Measurements from ENCODE around the gene DLG4. TPM values are rescaled to one million over a fixed set of nuclear protein-coding genes. Genes with fewer than 3 reads are reported as not detected.
"Not testable (repeated sequence)": the region's sequence is repeated elsewhere in the genome, so short reads cannot be mapped to it uniquely, and the experiment has no call there.

The DLG4 gene
- total RNA-seq, 2 donors from 2014 or later, result 16.2 to 16.7 TPM

DNA sequence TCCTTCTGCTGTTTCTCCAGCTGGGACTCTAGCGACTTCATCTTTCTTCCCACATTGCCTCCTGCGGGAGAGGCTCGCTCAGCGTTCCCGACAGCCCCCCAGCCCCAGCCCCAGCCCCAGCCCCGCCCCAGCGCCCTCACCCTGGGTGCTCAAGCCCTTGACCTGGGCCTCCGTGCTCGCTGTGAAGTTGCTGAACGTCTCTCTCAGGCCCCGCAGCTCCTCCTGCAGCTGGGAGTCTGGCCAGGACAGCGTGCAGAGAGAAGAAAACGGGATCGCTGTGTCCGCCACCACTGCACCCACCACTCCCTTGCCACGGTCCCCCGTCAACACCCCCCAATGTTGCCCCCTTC is 42.8 kb downstream of the DLG4 start:
- no peak overlapping the region for H3K27ac Mint-ChIP-seq

DNA sequence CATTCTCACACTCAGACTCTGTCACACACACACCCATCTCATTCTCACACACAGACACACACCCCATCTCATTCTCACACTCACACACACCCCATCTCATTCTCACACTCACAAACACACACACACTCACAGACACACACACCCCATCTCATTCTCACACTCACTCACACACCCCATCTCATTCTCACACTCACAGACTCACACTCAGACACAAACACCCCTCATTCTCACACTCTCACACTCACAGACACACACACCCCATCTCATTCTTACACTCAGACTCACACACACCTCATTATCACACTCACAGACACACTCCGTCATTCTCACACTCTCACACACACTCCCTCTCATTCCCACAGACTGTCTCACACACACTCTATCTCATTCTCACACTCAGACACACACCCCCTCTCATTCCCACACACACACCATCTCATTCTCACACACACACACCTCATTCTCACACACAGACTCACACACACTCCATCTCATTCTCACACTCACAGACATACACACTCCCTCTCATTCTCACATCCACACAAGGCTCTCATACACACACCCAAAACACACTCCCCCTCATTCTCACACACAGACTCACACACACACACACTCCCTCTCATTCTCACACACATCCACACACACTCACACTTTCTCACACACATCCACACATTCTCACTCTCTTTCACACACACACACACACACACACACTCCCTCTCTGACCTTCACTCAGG is 43.4 kb downstream of the DLG4 start:
- no peaks in the 10 kb centered on the region for H3K9me3 Mint-ChIP-seq
- no peak overlapping the region for H3K4me3 Mint-ChIP-seq
- no peak overlapping the region for H3K27ac Mint-ChIP-seq
- ATAC-seq (replicated peaks in 1 of 2) (no peak), DNase-seq (no peak)
- peaks cover 11% of the 10 kb centered on the region for H3K27me3 Mint-ChIP-seq (ENCODE audit: low read depth)
- peaks cover 12% of the 10 kb centered on the region for H3K4me1 Mint-ChIP-seq (ENCODE audit: low read depth)
- no peaks in the 10 kb centered on the region for H3K36me3 Mint-ChIP-seq (ENCODE audit: insufficient read depth in 2 of 2)

More for the DNA sequence above, 42.8 kb downstream of the DLG4 start:
- ATAC-seq (replicated peaks in 1 of 2), result no peak
- no peak for DNase-seq
- peaks cover 11% of the 10 kb centered on the region for H3K27me3 Mint-ChIP-seq (ENCODE audit: low read depth)
- no peaks in the 10 kb centered on the region for H3K36me3 Mint-ChIP-seq (ENCODE audit: insufficient read depth in 2 of 2)
- no peaks in the 10 kb centered on the region for H3K9me3 Mint-ChIP-seq
- no peak overlapping the region for H3K4me3 Mint-ChIP-seq
- H3K4me1 Mint-ChIP-seq (ENCODE audit: low read depth), result peaks cover 12% of the 10 kb centered on the region

DNA sequence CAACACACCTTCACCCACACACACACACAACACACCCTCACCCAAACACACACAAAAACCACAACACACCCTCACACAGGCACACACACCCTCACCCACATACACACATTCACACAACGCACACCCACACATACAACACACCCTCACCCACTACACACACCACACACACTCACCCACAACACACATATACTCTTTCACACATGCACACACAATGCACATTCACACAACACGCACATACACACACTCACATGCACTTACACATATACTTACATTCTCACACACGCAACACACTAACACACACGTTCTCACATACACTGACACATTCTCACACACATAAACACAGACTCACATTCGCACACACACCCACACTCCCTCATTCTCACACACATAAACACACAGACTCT is 44.3 kb downstream of the DLG4 start:
- ATAC-seq (replicated peaks in 1 of 2), result no peak
- no peak for DNase-seq
- Mint-ChIP-seq H3K27me3 (ENCODE audit: low read depth) (peaks cover 11% of the 10 kb centered on the region), H3K4me1 (ENCODE audit: low read depth) (peaks cover 12% of the 10 kb centered on the region), H3K9me3 (no peaks in the 10 kb centered on the region), H3K4me3 (no peak overlapping the region), H3K27ac (no peak overlapping the region), H3K36me3 (ENCODE audit: insufficient read depth in 2 of 2) (no peaks in the 10 kb centered on the region)

DNA sequence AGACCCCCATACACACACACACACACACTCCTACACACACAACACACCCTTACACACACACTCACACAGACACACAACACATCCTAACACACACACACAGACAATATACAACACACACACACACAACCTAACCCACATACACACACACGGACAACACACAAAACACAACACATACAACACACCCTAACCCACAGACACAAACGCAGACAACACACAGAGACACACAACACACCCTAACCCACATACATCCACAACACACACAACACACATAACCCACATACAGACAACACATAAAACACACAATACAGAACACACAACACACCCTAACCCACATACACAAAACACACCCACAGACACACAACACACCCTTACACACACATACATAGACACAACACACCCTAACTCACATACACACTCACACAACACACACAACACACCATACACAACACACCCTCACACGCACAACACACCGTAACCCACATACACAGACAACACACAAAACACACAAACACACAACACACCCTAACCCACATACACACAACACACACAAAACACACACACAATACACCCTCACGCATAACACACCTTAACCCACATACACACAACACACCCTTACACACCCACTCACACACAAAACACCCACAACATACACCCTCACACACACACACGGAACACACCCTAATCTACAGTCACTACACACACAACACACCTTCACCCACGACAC is 44.9 kb downstream of the DLG4 start:
- H3K9me3 Mint-ChIP-seq, result no peaks in the 10 kb centered on the region
- ATAC-seq (replicated peaks in 1 of 2), result no peak
- no peak overlapping the region for H3K27ac Mint-ChIP-seq

DNA sequence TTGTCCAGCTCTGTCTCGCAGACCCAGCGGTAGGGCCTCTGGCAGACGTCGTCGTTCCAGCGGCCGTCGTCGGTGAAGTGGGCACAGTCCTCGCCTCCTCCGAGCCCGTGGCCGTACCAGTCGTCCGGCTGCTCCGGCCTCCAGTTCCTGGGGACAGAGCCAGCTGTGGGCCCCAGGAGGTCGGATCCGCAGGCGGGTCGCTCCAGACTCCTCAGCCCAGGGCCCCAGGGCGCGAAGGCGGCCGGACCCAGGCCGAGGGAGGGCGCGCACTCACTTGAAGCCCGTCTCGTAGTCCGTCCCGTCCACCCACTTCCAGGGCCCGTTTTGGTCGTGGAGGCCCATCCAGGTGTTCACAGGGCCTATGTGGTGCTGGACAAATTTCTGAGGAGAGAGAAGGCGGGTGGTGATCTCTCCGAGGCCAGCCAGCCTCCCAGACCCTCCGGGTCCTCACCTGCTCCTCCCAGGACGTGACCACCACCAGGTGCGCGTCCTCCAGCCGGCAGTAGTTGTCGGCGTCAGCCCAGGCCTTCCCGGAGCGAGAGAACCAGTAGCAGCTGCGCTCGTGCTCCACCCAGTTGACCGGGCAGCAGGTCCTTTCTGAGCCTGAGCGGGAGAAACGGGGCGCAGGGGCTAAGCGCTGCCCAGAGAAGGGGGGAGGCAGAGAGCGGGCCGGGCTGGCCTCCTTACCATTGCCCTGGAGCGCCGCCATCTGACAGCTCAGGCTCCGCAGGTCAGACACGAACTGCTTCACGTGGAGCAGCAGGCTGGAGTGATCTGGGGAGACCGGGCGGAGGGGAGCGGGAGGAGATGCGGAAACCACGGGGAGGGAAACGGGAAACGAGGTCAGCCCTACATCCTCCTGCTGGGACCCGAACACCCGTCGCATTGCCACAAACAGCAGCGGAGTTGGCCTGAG is 45.7 kb downstream of the DLG4 start:
- peak; percentile 35 to 62 for DNase-seq
- no peak overlapping the region for H3K4me3 Mint-ChIP-seq
- no peaks in the 10 kb centered on the region for H3K36me3 Mint-ChIP-seq (ENCODE audit: insufficient read depth in 2 of 2)
- peaks cover 12% of the 10 kb centered on the region for H3K4me1 Mint-ChIP-seq (ENCODE audit: low read depth)
- H3K27me3 Mint-ChIP-seq (ENCODE audit: low read depth), result peaks cover 11% of the 10 kb centered on the region
- no peak overlapping the region for H3K27ac Mint-ChIP-seq
- peak; percentile 45 to 59 for ATAC-seq (replicated peaks in 1 of 2)
- peaks cover 0 to 4% of the 10 kb centered on the region in 2 donors for H3K9me3 Mint-ChIP-seq

More for the DNA sequence above, 44.9 kb downstream of the DLG4 start:
- H3K4me3 Mint-ChIP-seq, result no peak overlapping the region
- H3K27me3 Mint-ChIP-seq (ENCODE audit: low read depth), result peaks cover 11% of the 10 kb centered on the region
- DNase-seq, result no peak
- peaks cover 12% of the 10 kb centered on the region for H3K4me1 Mint-ChIP-seq (ENCODE audit: low read depth)
- no peaks in the 10 kb centered on the region for H3K36me3 Mint-ChIP-seq (ENCODE audit: insufficient read depth in 2 of 2)

DNA sequence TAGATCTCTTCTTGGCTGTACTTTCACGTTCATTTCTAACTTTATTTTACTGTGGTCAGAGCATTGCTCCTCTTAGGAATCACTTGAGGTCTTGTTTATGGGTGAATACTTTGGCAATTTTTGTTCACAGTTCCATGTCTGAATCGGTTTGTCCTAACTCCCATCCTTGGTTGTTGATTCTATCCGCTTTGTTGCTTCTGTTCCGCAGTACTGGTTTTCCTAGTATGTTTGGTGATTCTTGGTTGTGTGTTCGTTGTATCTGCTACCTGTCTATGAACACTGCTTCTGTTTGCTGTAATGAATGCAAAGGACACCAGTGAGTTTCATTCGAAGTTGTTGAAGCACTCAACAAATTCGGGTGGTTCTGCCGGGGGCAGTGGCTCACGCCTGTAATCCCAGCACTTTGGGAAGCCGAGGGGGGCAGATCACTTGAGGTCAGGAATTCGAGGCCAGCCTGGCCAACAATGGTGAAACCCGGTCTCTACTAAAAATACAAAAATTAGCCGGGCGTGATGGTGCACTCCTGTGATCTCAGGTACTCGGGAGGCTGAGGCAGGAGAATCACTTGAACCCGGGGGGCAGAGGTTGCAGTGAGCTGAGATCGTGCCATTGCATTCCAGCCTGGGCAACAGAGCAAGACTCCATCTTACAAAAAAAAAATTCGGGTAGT is 47.0 kb downstream of the DLG4 start:
- not testable (repeated sequence) for H3K27ac Mint-ChIP-seq; ATAC-seq (replicated peaks in 1 of 2); H3K36me3 Mint-ChIP-seq (ENCODE audit: insufficient read depth in 2 of 2)

DNA sequence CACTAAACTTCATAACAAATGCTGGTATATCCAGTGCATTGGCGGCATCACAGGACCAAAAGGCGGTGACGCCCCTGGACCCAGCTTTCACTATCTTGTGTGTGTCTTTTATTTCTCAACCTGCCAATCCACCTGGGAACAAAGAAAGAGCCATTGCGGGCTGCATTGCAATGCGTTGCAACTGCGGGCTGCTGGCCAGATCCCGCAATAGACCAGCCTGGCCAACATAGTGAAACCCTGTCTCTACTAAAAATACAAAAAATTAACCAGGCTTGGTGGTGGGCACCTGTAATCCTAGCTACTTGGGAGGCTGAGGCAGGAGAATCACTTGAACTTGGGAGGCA is 50.1 kb downstream of the DLG4 start:
- not testable (repeated sequence) for H3K4me1 Mint-ChIP-seq (ENCODE audit: low read depth); H3K27me3 Mint-ChIP-seq (ENCODE audit: low read depth)

More for the DNA sequence above, 47.0 kb downstream of the DLG4 start:
- not testable (repeated sequence) for H3K4me3 Mint-ChIP-seq; DNase-seq; H3K9me3 Mint-ChIP-seq; H3K27me3 Mint-ChIP-seq (ENCODE audit: low read depth); H3K4me1 Mint-ChIP-seq (ENCODE audit: low read depth)

DNA sequence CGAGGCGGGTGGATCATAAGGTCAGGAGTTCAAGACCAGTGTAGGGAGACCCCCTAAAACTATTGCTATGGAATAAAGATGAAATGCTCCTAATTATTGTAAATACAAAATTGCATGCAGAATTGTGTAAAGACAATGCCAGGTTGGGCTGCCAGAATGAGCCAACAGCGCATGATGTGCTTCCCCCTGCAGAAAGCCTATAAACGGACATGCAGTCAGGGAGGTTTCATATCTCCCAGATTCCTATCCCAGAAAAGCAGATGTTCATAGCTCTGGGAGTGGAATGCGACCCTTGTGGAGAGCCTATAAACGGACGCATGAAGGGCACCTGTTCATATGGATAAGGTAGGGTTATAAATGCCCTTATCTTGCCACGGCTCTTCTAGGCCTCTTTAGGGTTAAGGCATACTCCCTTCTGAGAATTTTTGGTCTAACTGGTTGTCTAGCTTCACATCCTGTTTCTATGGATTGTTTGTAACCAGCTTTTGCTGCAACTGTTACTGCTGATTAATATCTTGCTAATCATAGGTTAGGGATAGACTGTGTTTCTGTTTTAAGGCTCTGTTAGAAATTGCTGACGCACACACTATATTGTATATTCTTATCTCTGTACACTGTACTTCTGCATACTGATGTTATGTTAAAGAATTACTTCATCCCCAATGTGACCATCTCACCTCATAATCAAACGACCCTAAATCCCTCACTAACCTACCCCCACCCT is 50.6 kb downstream of the DLG4 start:
- ATAC-seq (replicated peaks in 1 of 2); H3K9me3 Mint-ChIP-seq; H3K4me1 Mint-ChIP-seq (ENCODE audit: low read depth); DNase-seq; H3K27me3 Mint-ChIP-seq (ENCODE audit: low read depth); H3K27ac Mint-ChIP-seq; H3K36me3 Mint-ChIP-seq (ENCODE audit: insufficient read depth in 2 of 2); H3K4me3 Mint-ChIP-seq: not testable (repeated sequence)

More for the DNA sequence above, 50.1 kb downstream of the DLG4 start:
- H3K4me3 Mint-ChIP-seq; H3K9me3 Mint-ChIP-seq; H3K27ac Mint-ChIP-seq; H3K36me3 Mint-ChIP-seq (ENCODE audit: insufficient read depth in 2 of 2); DNase-seq; ATAC-seq (replicated peaks in 1 of 2): not testable (repeated sequence)

DNA sequence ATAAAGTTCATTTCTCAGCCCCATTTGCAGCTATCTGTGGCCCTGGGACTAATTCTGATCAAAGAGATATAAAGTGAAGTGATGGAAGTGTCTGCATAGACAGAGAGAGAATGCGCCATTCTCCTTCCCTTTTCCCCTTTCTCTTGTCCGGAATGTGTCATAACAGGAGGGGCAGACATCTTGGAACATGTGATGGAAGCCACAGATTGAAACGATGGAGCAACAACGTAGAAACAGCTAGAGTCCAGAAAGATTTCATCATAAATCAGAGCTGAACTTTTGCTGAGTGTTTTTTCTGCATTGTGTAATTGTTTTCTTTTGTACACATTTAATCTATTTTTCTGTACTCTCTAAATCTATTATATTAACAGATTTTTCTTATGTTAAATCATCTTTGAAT is 51.8 kb downstream of the DLG4 start:
- Mint-ChIP-seq H3K9me3 (peaks cover 0 to 4% of the 10 kb centered on the region in 2 donors), H3K4me1 (ENCODE audit: low read depth) (no peaks in the 10 kb centered on the region), H3K27ac (no peak overlapping the region), H3K27me3 (ENCODE audit: low read depth) (no peaks in the 10 kb centered on the region), H3K36me3 (ENCODE audit: insufficient read depth in 2 of 2) (no peaks in the 10 kb centered on the region), H3K4me3 (no peak overlapping the region)
- ATAC-seq (replicated peaks in 1 of 2) (no peak), DNase-seq (no peak)

DNA sequence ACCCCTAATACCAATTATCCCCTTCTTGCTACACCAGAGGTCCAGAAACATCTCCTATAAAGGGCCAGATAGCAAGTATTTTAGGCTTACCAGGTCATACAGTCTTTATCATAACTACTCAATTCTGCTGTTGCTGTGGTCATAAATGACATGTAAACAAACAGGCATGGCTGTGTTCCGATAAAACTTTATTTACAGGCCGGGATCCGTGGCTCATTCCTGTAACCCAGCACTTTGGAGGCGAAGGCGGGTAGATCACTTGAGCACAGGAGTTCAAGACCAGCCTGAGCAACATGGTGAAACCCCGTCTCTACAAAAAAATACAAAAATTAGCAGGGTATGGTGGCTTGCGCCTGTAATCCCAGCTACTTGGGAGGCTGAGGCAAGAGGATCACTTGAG is 52.8 kb downstream of the DLG4 start:
- Mint-ChIP-seq H3K4me3 (no peak overlapping the region), H3K9me3 (peaks cover 0 to 4% of the 10 kb centered on the region in 2 donors), H3K27ac (no peak overlapping the region), H3K4me1 (ENCODE audit: low read depth) (no peaks in the 10 kb centered on the region), H3K27me3 (ENCODE audit: low read depth) (no peaks in the 10 kb centered on the region), H3K36me3 (ENCODE audit: insufficient read depth in 2 of 2) (no peaks in the 10 kb centered on the region)
- no peak for DNase-seq
- ATAC-seq (replicated peaks in 1 of 2), result no peak

DNA sequence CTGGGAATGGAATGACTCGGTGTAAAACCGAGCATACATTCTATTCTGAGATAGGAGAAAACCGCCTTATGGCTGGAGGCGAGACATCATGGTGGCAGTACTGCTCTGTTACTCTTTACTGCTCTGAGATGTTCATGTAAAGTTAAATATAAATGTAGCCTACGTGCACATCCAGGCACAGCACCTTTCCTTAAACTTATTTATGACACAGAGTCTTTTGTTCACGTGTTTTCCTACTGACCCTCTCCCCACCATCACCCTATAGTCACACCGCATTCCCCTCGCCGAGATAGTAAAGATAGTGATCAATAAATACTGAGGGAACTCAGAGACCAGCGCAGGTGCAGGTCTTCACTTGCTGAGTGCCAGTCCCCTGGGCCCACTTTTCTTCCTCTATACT is 60.1 kb downstream of the DLG4 start:
- not testable (repeated sequence) for H3K4me3 Mint-ChIP-seq; H3K4me1 Mint-ChIP-seq (ENCODE audit: low read depth); H3K27ac Mint-ChIP-seq; H3K36me3 Mint-ChIP-seq (ENCODE audit: insufficient read depth in 2 of 2); H3K9me3 Mint-ChIP-seq; DNase-seq; ATAC-seq (replicated peaks in 1 of 2); H3K27me3 Mint-ChIP-seq (ENCODE audit: low read depth)

DNA sequence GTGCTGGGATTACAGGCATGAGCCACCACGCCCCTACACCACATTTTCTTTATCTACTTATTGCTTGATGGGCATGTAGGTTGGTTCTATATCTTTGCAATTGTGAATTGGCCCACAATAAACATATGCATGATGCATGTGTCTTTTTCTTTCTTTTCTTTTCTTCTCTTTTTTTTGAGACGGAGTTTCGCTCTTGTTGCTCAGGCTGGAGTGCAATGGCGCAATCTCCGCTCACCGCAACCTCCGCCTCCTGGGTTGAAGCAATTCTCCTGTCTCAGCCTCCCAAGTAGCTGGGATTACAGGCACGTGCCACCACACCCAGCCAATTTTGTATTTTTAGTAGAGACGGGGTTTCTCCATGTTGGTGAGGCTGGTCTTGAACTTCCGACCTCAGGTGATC is 61.2 kb downstream of the DLG4 start:
- not testable (repeated sequence) for H3K27me3 Mint-ChIP-seq (ENCODE audit: low read depth); ATAC-seq (replicated peaks in 1 of 2); H3K27ac Mint-ChIP-seq; H3K4me3 Mint-ChIP-seq; DNase-seq; H3K9me3 Mint-ChIP-seq; H3K36me3 Mint-ChIP-seq (ENCODE audit: insufficient read depth in 2 of 2); H3K4me1 Mint-ChIP-seq (ENCODE audit: low read depth)

All from activated T-cell treated with anti-CD3 and anti-CD28 coated beads, Interleukin-2, amount 50 U/mL, for 72 hours (primary cell).